ENCODE data around the gene UTS2. TPM values are rescaled to one million over a fixed set of nuclear protein-coding genes. Genes with fewer than 3 reads are reported as not detected.

UTS2 gene
- total and polyA plus RNA-seq, 5 experiments from 2014 or later = 0.33 to 2.2 TPM; not detected in 3

DNA sequence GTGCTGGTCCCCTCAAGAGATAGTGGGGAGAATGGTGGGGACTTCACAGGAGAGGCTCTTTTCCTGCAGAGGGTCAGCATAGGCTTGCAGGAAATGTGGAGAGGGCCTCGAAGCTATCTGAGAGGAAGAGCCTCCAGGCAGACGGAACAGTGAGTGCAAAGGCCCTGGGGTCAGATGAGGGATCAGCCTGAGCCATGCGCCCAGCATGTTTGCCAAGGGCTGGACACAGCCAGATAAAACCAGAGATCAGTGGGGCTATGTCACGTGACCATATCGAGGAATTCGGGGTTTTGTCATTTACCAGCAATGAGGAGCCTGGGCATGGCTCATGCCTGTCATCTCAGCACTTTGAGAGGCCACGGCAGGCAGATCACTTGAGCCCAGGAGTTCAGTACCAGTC is 6.5 kb upstream of the UTS2 start:
- no peaks in the 10 kb centered on the region for H3K9me3 Mint-ChIP-seq
- H3K27me3 Mint-ChIP-seq = peaks cover 0 to 3% (median 0%) of the 10 kb centered on the region in 5 donors
- no peak overlapping the region for H3K27ac Mint-ChIP-seq
- H3K36me3 Mint-ChIP-seq = no peaks in the 10 kb centered on the region
- POLR2A ChIA-PET = no interaction called here
- DNase-seq (no peak), ATAC-seq (no peak)
- peaks cover 0 to 4% (median 3%) of the 10 kb centered on the region in 4 donors for H3K4me1 Mint-ChIP-seq
- H3K4me3 Mint-ChIP-seq = no peak overlapping the region

GRCh38 chr1:7857985-7858384 is 5.1 kb upstream of the UTS2 start:
- POLR2A ChIA-PET = no interaction called here
- Mint-ChIP-seq H3K36me3 (no peaks in the 10 kb centered on the region), H3K4me1 (peaks cover 0 to 4% (median 3%) of the 10 kb centered on the region in 4 donors), H3K4me3 (no peak overlapping the region), H3K27me3 (peaks cover 0 to 3% (median 0%) of the 10 kb centered on the region in 5 donors), H3K9me3 (no peaks in the 10 kb centered on the region), H3K27ac (no peak overlapping the region)
- no peak for ATAC-seq
- DNase-seq = no peak

DNA sequence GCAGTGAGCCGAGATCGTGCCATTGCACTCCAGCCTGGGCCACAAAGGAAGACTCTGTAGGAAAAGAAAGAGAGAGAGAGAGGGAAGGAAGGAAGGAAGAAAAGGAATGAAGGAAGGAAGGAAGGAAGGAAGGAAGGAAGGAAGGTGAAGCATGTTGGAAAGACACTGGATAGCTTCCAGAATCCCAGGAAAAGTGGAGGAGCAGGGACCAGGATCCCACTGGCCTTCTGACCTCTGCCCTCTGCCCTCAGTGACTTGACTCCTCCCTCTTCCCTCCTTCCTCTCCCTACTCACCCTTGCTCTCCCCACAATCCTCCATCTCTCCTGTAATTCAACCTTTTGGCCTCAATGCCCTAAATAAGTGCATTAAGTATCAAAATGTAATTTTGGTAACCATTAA is 4.1 kb upstream of the UTS2 start:
- Mint-ChIP-seq H3K36me3 (no peaks in the 10 kb centered on the region), H3K9me3 (no peaks in the 10 kb centered on the region), H3K4me1 (peaks cover 0 to 4% (median 3%) of the 10 kb centered on the region in 4 donors), H3K4me3 (no peak overlapping the region), H3K27me3 (peaks cover 0 to 3% (median 0%) of the 10 kb centered on the region in 5 donors), H3K27ac (peak overlapping the region in 1 of 10 donors; percentile 68)
- DNase-seq (no peak), ATAC-seq (no peak)
- POLR2A ChIA-PET = no interaction called here

DNA sequence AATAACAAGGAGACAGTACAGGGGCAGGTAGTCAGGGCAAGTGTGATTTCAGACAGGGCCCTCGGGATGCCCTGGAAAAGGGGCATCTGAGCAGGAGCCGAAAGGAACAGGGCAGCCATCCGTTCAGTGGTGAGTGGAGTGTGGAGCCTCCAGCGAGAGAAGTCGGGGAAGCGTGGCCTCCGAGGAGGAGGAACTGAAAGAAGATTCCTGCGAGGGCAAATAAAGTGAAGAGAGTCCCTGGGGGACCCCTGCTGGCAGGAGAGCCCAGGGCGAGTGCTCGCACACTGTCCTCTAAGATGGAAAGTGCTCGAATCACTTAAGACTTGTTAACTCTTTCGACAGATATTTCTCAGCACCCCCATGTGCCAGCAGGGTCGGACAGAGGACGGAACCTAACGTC is 3.5 kb upstream of the UTS2 start:
- Mint-ChIP-seq H3K4me3 (peak overlapping the region in 1 of 10 donors; percentile 42), H3K9me3 (no peaks in the 10 kb centered on the region), H3K27me3 (peaks cover 0 to 3% (median 0%) of the 10 kb centered on the region in 5 donors), H3K4me1 (peaks cover 0 to 4% (median 3%) of the 10 kb centered on the region in 4 donors), H3K36me3 (no peaks in the 10 kb centered on the region), H3K27ac (peak overlapping the region in 1 of 10 donors; percentile 6)
- DNase-seq (no peak), ATAC-seq (no peak)
- POLR2A ChIA-PET = no interaction called here

DNA sequence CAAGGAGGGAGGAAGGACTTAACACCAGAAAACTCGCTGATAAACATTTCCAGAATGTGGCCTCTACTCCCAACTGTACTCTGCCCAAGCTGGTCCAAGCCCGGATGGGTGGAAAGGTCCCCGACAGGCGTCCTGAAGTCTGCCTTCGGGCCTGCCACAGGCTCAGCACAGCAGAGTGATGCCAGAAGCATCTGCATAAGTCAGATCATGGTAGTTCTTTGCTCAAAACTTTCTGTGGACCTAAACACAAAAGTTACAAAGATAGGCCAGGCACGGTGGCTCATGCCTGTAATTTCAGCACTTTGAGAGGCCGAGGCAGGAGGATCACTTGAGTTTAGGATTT is 790 bp upstream of the UTS2 start:
- Mint-ChIP-seq H3K4me3 (no peak overlapping the region), H3K9me3 (no peaks in the 10 kb centered on the region), H3K36me3 (no peaks in the 10 kb centered on the region), H3K27ac (no peak overlapping the region), H3K4me1 (peaks cover 0 to 4% (median 3%) of the 10 kb centered on the region in 4 donors), H3K27me3 (peaks cover 0 to 5% (median 0%) of the 10 kb centered on the region in 5 donors)
- DNase-seq = no peak
- POLR2A ChIA-PET = no interaction called here
- no peak for ATAC-seq

- DNase-seq (no peak), ATAC-seq (no peak)
- no peaks in the 10 kb centered on the region for H3K36me3 Mint-ChIP-seq
- H3K4me3 Mint-ChIP-seq = no peak overlapping the region
- no peaks in the 10 kb centered on the region for H3K9me3 Mint-ChIP-seq
- H3K27me3 Mint-ChIP-seq = peaks cover 0 to 5% (median 0%) of the 10 kb centered on the region in 5 donors
- H3K4me1 Mint-ChIP-seq = no peaks in the 10 kb centered on the region
- H3K27ac Mint-ChIP-seq = peak overlapping the region in 1 of 10 donors; percentile 30
- POLR2A ChIA-PET = interaction anchor here (0.6 kb wide), 1 partner anchor 826 kb away, joined by 3 read pairs; no protein-coding TSS in a partner anchor
Measured at GRCh38 chr1:7850786-7851185, 2.1 kb downstream of the UTS2 start.

DNA sequence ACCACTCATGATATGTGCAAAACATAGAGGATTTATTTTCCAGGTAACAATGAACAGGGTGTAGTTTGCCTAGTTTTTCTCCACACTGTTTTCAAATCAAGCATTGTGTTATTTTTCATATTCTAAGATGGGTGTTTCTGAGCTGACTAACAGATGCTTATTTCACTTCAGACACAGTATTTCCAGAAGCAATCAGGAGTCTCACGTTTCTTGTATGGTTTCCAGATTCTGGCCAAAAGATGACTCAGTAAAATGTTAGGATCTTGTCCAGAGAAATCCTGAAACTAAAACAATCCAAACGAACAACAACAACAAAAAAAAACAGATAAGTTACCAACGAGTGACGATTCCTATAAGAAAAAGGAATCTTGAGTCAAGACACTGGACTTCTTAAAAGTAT is 5.3 kb downstream of the UTS2 start:
- DNase-seq = no peak
- POLR2A ChIA-PET = no interaction called here
- peaks cover 0 to 17% (median 3%) of the 10 kb centered on the region in 3 donors for H3K36me3 Mint-ChIP-seq
- peaks cover 0 to 5% (median 0%) of the 10 kb centered on the region in 5 donors for H3K27me3 Mint-ChIP-seq
- H3K4me3 Mint-ChIP-seq = no peak overlapping the region
- ATAC-seq = no peak
- no peaks in the 10 kb centered on the region for H3K9me3 Mint-ChIP-seq
- H3K27ac Mint-ChIP-seq = no peak overlapping the region
- H3K4me1 Mint-ChIP-seq = peaks cover 0 to 3% (median under 1%) of the 10 kb centered on the region in 4 donors

DNA sequence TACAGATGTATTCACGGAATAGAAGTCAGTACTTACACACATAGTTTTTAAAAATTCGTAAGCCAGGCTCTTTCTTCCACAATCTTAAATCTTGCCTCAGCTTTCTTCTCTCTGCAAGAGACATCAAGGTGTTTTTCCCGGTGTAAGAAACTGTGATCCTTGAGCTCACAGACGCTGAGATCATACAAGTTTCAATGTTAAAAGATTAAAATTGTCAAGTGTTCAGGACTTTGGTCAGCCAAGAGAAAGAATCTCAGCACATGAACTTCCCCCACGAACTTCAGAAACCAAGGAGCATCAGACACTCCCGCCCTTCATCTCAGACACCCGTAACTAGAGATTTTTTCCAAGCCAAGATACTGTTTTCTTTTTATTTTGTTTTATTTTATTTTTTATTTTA is 6.2 kb downstream of the UTS2 start:
- Mint-ChIP-seq H3K9me3 (no peaks in the 10 kb centered on the region), H3K4me1 (peaks cover 0 to 5% (median 1%) of the 10 kb centered on the region in 4 donors), H3K36me3 (peaks cover 0 to 21% (median 5%) of the 10 kb centered on the region in 3 donors), H3K4me3 (no peak overlapping the region), H3K27ac (no peak overlapping the region), H3K27me3 (peaks cover 0 to 5% (median 0%) of the 10 kb centered on the region in 5 donors)
- ATAC-seq (no peak), DNase-seq (no peak)
- POLR2A ChIA-PET = no interaction called here

DNA sequence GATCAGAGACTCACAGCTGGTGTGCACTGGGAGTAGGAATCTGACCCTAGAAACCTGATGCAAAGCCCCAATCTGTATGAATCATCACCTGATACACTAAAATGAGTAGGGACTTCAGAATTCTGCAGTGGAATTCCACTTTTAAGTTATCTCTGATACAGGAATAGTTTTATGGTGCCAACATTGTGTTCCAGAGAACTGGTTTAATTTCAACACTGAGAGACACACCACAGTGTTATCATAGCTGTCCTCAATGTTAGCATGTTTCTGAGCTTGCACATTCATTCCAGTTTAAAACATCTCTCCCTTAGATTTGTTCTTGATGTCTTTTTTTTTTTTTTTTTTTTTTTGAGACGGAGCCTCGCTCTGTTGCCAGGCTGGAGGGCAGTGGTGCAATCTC is 7.1 kb downstream of the UTS2 start:
- POLR2A ChIA-PET = interaction anchor here (0.7 kb wide), 1 partner anchor 19 kb away, joined by 4 read pairs; no protein-coding TSS in a partner anchor
- no peak overlapping the region for H3K27ac Mint-ChIP-seq
- peaks cover 3 to 29% (median 14%) of the 10 kb centered on the region in 3 donors for H3K36me3 Mint-ChIP-seq
- H3K27me3 Mint-ChIP-seq = no peaks in the 10 kb centered on the region
- ATAC-seq (no peak), DNase-seq (no peak)
- H3K9me3 Mint-ChIP-seq = peaks cover 0 to 3% (median 0%) of the 10 kb centered on the region in 9 donors
- H3K4me1 Mint-ChIP-seq = peaks cover 0 to 5% (median 1%) of the 10 kb centered on the region in 4 donors
- H3K4me3 Mint-ChIP-seq = no peak overlapping the region

DNA sequence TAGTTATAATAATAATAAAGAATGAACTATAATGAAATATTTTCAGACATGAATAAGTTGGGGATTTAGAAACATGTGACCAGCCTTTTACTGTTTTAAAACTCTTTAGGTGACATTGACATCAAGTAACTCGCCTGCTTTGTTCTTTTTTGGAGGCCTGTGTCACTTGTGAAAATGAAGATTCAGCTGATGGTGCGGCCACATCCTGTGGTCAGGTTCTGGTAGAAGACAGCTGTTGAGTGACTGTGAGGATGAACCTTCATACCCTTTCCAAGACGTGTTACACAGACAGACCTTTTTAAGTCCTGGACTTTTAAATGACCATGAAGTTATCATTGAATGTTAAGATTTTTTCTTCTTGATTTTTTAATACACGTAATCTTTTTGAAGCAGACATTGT is 10.3 kb downstream of the UTS2 start:
- POLR2A ChIA-PET = no interaction called here
- no peak overlapping the region for H3K27ac Mint-ChIP-seq
- peaks cover 27 to 59% (median 44%) of the 10 kb centered on the region in 3 donors for H3K36me3 Mint-ChIP-seq
- no peak overlapping the region for H3K4me3 Mint-ChIP-seq
- H3K27me3 Mint-ChIP-seq = no peaks in the 10 kb centered on the region
- H3K9me3 Mint-ChIP-seq = peaks cover 2 to 30% (median 11%) of the 10 kb centered on the region in 9 donors
- no peak for DNase-seq
- no peak for ATAC-seq
- peaks cover 0 to 5% (median 1%) of the 10 kb centered on the region in 4 donors for H3K4me1 Mint-ChIP-seq

DNA sequence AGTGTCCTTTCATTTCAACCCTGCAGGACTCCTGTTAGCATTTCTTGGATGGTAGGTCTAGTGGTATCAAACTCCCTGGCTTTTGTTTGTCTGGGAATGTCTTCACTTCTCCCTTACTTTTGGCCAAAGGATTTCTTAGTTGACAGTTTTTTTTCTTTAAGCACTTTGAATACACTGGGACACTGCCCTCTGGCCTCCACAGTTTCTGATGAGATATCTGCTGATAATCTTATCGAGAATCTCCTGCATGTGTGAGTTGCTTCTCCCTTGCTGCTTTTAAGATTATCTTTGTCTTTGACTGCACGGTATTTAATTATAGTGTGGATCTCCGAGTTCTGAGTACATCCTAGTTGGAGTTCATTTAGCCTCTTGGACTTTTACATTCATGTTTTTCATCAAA is 13.3 kb downstream of the UTS2 start:
- Mint-ChIP-seq H3K27me3 (no peaks in the 10 kb centered on the region), H3K4me1 (peaks cover 0 to 5% (median 1%) of the 10 kb centered on the region in 4 donors), H3K27ac (no peak overlapping the region), H3K4me3 (no peak overlapping the region), H3K36me3 (peaks cover 41 to 84% (median 72%) of the 10 kb centered on the region in 3 donors), H3K9me3 (peaks cover 3 to 32% (median 11%) of the 10 kb centered on the region in 9 donors)
- ATAC-seq = no peak
- DNase-seq = no peak
- POLR2A ChIA-PET = no interaction called here

DNA sequence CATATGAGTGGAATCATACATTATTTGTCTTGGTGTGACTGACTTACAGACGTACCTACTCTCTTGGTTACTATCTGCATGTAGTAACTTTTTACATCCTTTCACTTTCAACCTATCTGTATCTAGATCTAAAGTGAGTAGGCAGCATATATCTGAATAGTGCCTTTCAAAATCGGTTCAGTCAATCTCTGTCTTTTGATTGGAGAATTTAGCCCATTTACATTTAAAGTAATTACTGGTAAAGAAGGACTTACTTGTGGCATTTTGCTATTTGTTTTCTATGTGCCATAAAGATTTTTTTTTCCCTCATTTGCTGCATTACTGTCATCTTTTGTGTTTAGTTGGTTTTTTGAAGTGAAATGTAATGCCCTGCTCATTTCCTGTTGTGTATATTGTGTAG is 14.2 kb downstream of the UTS2 start:
- H3K36me3 Mint-ChIP-seq = peaks cover 41 to 84% (median 71%) of the 10 kb centered on the region in 3 donors
- no peaks in the 10 kb centered on the region for H3K27me3 Mint-ChIP-seq
- POLR2A ChIA-PET = no interaction called here
- ATAC-seq = no peak
- H3K4me1 Mint-ChIP-seq = peaks cover 0 to 5% (median 1%) of the 10 kb centered on the region in 4 donors
- H3K4me3 Mint-ChIP-seq = no peak overlapping the region
- H3K27ac Mint-ChIP-seq = no peak overlapping the region
- no peak for DNase-seq
- H3K9me3 Mint-ChIP-seq = peaks cover 3 to 32% (median 11%) of the 10 kb centered on the region in 9 donors

DNA sequence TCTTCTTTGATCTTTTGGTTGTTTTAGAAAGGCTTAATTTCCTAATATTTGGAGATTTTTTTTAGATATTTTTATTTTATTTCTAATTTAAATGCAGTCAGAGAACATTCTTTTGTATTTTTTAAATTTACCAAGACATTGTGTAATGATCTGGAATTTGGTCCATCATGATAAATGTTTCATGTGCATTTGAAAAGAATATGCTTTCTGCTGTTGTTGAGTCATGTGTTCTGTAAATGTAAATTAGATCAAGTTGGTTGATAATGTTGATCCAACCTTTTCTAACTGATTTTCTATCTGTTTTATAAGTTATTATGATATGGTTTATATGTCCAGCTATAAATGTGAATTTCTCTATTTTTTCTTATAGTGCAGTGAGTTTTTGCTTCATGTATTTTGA is 19.8 kb downstream of the UTS2 start:
- Mint-ChIP-seq H3K27me3 (no peaks in the 10 kb centered on the region), H3K27ac (no peak overlapping the region), H3K36me3 (peaks cover 17 to 70% (median 36%) of the 10 kb centered on the region in 3 donors), H3K9me3 (peaks cover 0 to 6% (median 1%) of the 10 kb centered on the region in 9 donors), H3K4me1 (peaks cover 0 to 16% (median under 1%) of the 10 kb centered on the region in 4 donors), H3K4me3 (no peak overlapping the region)
- POLR2A ChIA-PET = no interaction called here
- DNase-seq (no peak), ATAC-seq (no peak)

GRCh38 chr1:7831458-7831857 is 21.4 kb downstream of the UTS2 start:
- Mint-ChIP-seq H3K4me3 (no peak overlapping the region), H3K9me3 (peaks cover 0 to 1% (median 0%) of the 10 kb centered on the region in 9 donors), H3K36me3 (peaks cover 7 to 65% (median 26%) of the 10 kb centered on the region in 3 donors), H3K4me1 (peaks cover 0 to 21% (median 3%) of the 10 kb centered on the region in 4 donors), H3K27me3 (no peaks in the 10 kb centered on the region), H3K27ac (peak overlapping the region in 1 of 10 donors; percentile 5)
- ATAC-seq (no peak), DNase-seq (no peak)
- POLR2A ChIA-PET = no interaction called here
